Putamen (tissue), 1 donor: ENCODE data around the gene SLC25A21.
"Not testable (repeated sequence)": the region's sequence is repeated elsewhere in the genome, so short reads cannot be mapped to it uniquely, and the experiment has no call there.

ENCODE experiments used
- DNase-seq: peaks from one replicate; pipeline ENCODE4 v3.0.0-alpha.2; 2016; ENCODE audit warnings: low spot score

SLC25A21 gene

GRCh38 chr14:36702474-36702873 is 469.9 kb downstream of the SLC25A21 start:
- no peak for DNase-seq

- DNase-seq: no peak
These were observed 471.3 kb downstream of the SLC25A21 start for GRCh38 chr14:36701132-36701531.

GRCh38 chr14:36700651-36701050 is 471.8 kb downstream of the SLC25A21 start:
- no peak for DNase-seq

- DNase-seq: not testable (repeated sequence)
These were observed 473.0 kb downstream of the SLC25A21 start for GRCh38 chr14:36699420-36699819.

- DNase-seq: no peak
These were observed 481.9 kb downstream of the SLC25A21 start for GRCh38 chr14:36690311-36691040.

- DNase-seq: no peak
These were observed 487.5 kb downstream of the SLC25A21 start for GRCh38 chr14:36684946-36685345.

GRCh38 chr14:36683083-36683724 is 489.2 kb downstream of the SLC25A21 start:
- DNase-seq: no peak

GRCh38 chr14:36682338-36682737 is 490.1 kb downstream of the SLC25A21 start:
- DNase-seq: no peak

- DNase-seq: no peak
These were observed 496.2 kb downstream of the SLC25A21 start for GRCh38 chr14:36676236-36676635.

GRCh38 chr14:36675581-36675980 is 496.8 kb downstream of the SLC25A21 start:
- no peak for DNase-seq

- DNase-seq: no peak
These were observed 497.7 kb downstream of the SLC25A21 start for GRCh38 chr14:36674659-36675058.

- no peak for DNase-seq
These were observed 500.3 kb downstream of the SLC25A21 start for GRCh38 chr14:36672095-36672494.

- no peak for DNase-seq
These were observed 501.3 kb downstream of the SLC25A21 start for GRCh38 chr14:36671149-36671548.

- no peak for DNase-seq
These were observed 504.7 kb downstream of the SLC25A21 start for GRCh38 chr14:36667679-36668078.

GRCh38 chr14:36666416-36667206 is 505.8 kb downstream of the SLC25A21 start:
- DNase-seq: no peak

- DNase-seq: no peak
These were observed 506.5 kb downstream of the SLC25A21 start for GRCh38 chr14:36665887-36666415.

- DNase-seq: no peak
These were observed 507.8 kb downstream of the SLC25A21 start for GRCh38 chr14:36664322-36665193.

GRCh38 chr14:36663404-36664321 is 508.7 kb downstream of the SLC25A21 start:
- no peak for DNase-seq

- DNase-seq: no peak
These were observed 509.6 kb downstream of the SLC25A21 start for GRCh38 chr14:36662543-36663403.

- no peak for DNase-seq
These were observed 510.2 kb downstream of the SLC25A21 start for GRCh38 chr14:36662258-36662542.
